HepG2 (cell line): ENCODE results near the gene RABEP2. TPM values are rescaled to one million over a fixed set of nuclear protein-coding genes. Genes with fewer than 3 reads are reported as not detected.

ENCODE experiments used
- ADNP ChIP-seq: sonication (generic); formaldehyde crosslinking; IDR thresholded peaks from 2 replicates; pipeline ENCODE4 v1.4.0; 2020; ENCODE audit warnings: missing genetic modification reagents
- ARID3A ChIP-seq: IDR thresholded peaks from 2 replicates; pipeline ENCODE4 v1.6.1; 2012; ENCODE audit warnings: low read depth, low read length, improper control_type of control experiment
- CCAR2 ChIP-seq: fragments of 200-400 bp; formaldehyde crosslinking; optimal IDR thresholded peaks from 2 replicates; pipeline ENCODE3; 2018; ENCODE audit warnings: low read depth, mild to moderate bottlenecking, low read length, moderate library complexity
- ELF3 ChIP-seq: IDR thresholded peaks from 2 replicates; pipeline ENCODE4 v1.6.1; 2016; ENCODE audit warnings: missing genetic modification reagents, missing compliant biosample characterization
- FOXK2 ChIP-seq: fragments of 450-650 bp; IDR thresholded peaks from 2 replicates; pipeline ENCODE4 v1.6.1; 2016
- FUBP1 ChIP-seq: sonication (generic); formaldehyde crosslinking; IDR thresholded peaks from 2 replicates; pipeline ENCODE4 v1.5.1; 2020; ENCODE audit warnings: missing genetic modification reagents, mild to moderate bottlenecking, borderline replicate concordance
- GATAD2A ChIP-seq: IDR thresholded peaks from 2 replicates; pipeline ENCODE4 v1.6.1; 2016
- MAX ChIP-seq: IDR thresholded peaks from 2 replicates; pipeline ENCODE4 v1.6.1; 2012; ENCODE audit warnings: inconsistent platforms
- MLLT10 ChIP-seq: sonication (generic); formaldehyde crosslinking; IDR thresholded peaks from 2 replicates; pipeline ENCODE4 v1.4.0; 2020; ENCODE audit warnings: missing genetic modification reagents
- NCOA5 ChIP-seq: sonication (generic); formaldehyde crosslinking; IDR thresholded peaks from 2 replicates; pipeline ENCODE4 v1.4.0; 2020; ENCODE audit warnings: missing genetic modification reagents
- REL ChIP-seq: sonication (generic); formaldehyde crosslinking; conservative IDR thresholded peaks from 2 replicates; pipeline ENCODE4 v1.8.0; 2022; ENCODE audit warnings: mild to moderate bottlenecking, missing genetic modification reagents, moderate library complexity
- SIN3A ChIP-seq: IDR thresholded peaks from 2 replicates; pipeline ENCODE4 v1.6.1; 2011; ENCODE audit warnings: low read depth, mild to moderate bottlenecking, control low read depth, low read length, borderline replicate concordance
- SIX4 ChIP-seq: sonication (generic); formaldehyde crosslinking; IDR thresholded peaks from 2 replicates; pipeline ENCODE4 v1.4.0; 2020; ENCODE audit warnings: missing genetic modification reagents
- TEF ChIP-seq: sonication (generic); formaldehyde crosslinking; IDR thresholded peaks from 2 replicates; pipeline ENCODE4 v1.5.0; 2020; ENCODE audit warnings: missing genetic modification reagents
- THYN1 ChIP-seq: sonication (generic); formaldehyde crosslinking; IDR thresholded peaks from 2 replicates; pipeline ENCODE4 v1.8.1; 2023; ENCODE audit warnings: low read depth, mild to moderate bottlenecking, moderate library complexity, missing genetic modification reagents, borderline replicate concordance
- USF2 ChIP-seq, 2 experiments: sonication (generic) in 1 of 2; formaldehyde crosslinking in 1 of 2; IDR thresholded peaks; 2 replicates each; pipeline versions ENCODE4 v1.5.1 to v1.6.1; 2011 to 2020; ENCODE audit warnings: borderline replicate concordance in 1 of 2, low read depth in 1 of 2, low read length in 1 of 2, mild to moderate bottlenecking in 1 of 2, missing genetic modification reagents in 1 of 2, moderate library complexity in 1 of 2
- ZFP36L1 ChIP-seq: sonication (generic); formaldehyde crosslinking; IDR thresholded peaks from 2 replicates; pipeline ENCODE4 v1.8.0; 2022; ENCODE audit warnings: mild to moderate bottlenecking, missing genetic modification reagents, moderate library complexity
- ZNF251 ChIP-seq: sonication (generic); formaldehyde crosslinking; IDR thresholded peaks from 2 replicates; pipeline ENCODE4 v1.9.0; 2021; ENCODE audit warnings: mild to moderate bottlenecking, missing genetic modification reagents
- ZNF30 ChIP-seq: sonication (generic); formaldehyde crosslinking; IDR thresholded peaks from 2 replicates; pipeline ENCODE4 v1.5.0; 2020; ENCODE audit warnings: mild to moderate bottlenecking, missing genetic modification reagents
- ZNF333 ChIP-seq: sonication (generic); formaldehyde crosslinking; IDR thresholded peaks from 2 replicates; pipeline ENCODE4 v1.4.0; 2020; ENCODE audit warnings: mild to moderate bottlenecking, missing genetic modification reagents, borderline replicate concordance
- ZNF337 ChIP-seq: sonication (generic); formaldehyde crosslinking; IDR thresholded peaks from 2 replicates; pipeline ENCODE4 v1.5.1; 2020; ENCODE audit warnings: missing genetic modification reagents, low read depth, mild to moderate bottlenecking, borderline replicate concordance
- ZNF605 ChIP-seq: sonication (generic); formaldehyde crosslinking; IDR thresholded peaks from 2 replicates; pipeline ENCODE4 v1.8.0; 2022; ENCODE audit warnings: mild to moderate bottlenecking, missing genetic modification reagents
- ZNF644 ChIP-seq: IDR thresholded peaks from 2 replicates; pipeline ENCODE4 v1.6.1; 2016; ENCODE audit warnings: low read depth
- polyA plus RNA-seq, 8 experiments: library from polyadenylated mRNA; depleted of rRNA in 3 of 8; stranded (reverse) in 7 of 8; unstranded in 1 of 8; fragments of >200 nt; fragmentation: Illumina TruSeq in 4 of 8; extraction: Trizol in 4 of 8; gene quantifications; 2 replicates each; pipeline versions ENCODE4 v1.2.1 to v1.2.3, GENCODE V29; 2011 to 2016; ENCODE audit warnings: low read depth in 4 of 8, missing spikeins in 1 of 8, mixed read lengths in 1 of 8; ENCODE audit not compliant: insufficient read depth in 1 of 8
- total RNA-seq, 5 experiments: library from RNA; depleted of rRNA; stranded (reverse); fragments of >200 nt; fragmentation: Illumina TruSeq; extraction: Trizol; gene quantifications; 2 replicates each; pipeline ENCODE4 v1.2.3, GENCODE V29; 2016; ENCODE audit warnings: low read depth in 1 of 5

The RABEP2 gene
- total and polyA plus RNA-seq, 2 of the 13 experiments (the other 11 are each of a cell fraction or from before 2014, with no cell fraction given), result 10.8 to 18.4 TPM

GRCh38 chr16:28935924-28936783 is 11.1 kb upstream of the RABEP2 start (continued):
- TF ChIP-seq ELF3 (CRISPR knock-in tag), result peak; percentile 61
- TF ChIP-seq ZNF251 (CRISPR knock-in tag), result no peak
- no peak for TF ChIP-seq MLLT10
- TF ChIP-seq CCAR2, result no peak
- no peak for TF ChIP-seq SIX4
- peak; percentile 69; the same call in 1 of the 2 replicates for TF ChIP-seq MAX
- no peak for TF ChIP-seq TEF (CRISPR knock-in tag)
- TF ChIP-seq ZNF333 (CRISPR knock-in tag), result no peak
- TF ChIP-seq ZNF30, result peak; percentile 59; the same call in 1 of the 2 replicates
- TF ChIP-seq REL (CRISPR knock-in tag), result no peak
- TF ChIP-seq ARID3A, result no peak
- no peak for TF ChIP-seq USF2 (IDR thresholded peaks at IDR 0.05; ENCODE audit: low read depth, low read length)
- TF ChIP-seq USF2 (CRISPR knock-in tag; IDR thresholded peaks at IDR 0.05; ENCODE audit: borderline replicate concordance), result no peak
- TF ChIP-seq FOXK2, result no peak
- no peak for TF ChIP-seq ZNF337 (CRISPR knock-in tag)
- TF ChIP-seq GATAD2A, result no peak
- no peak for TF ChIP-seq FUBP1 (CRISPR knock-in tag)
- no peak for TF ChIP-seq THYN1
- TF ChIP-seq NCOA5 (CRISPR knock-in tag), result no peak
- no peak for TF ChIP-seq ZNF605
- TF ChIP-seq ZNF644, result no peak
- TF ChIP-seq ADNP (CRISPR knock-in tag), result no peak
- TF ChIP-seq ZFP36L1 (CRISPR knock-in tag), result peak; percentile 75; the same call in 1 of the 2 replicates
- TF ChIP-seq SIN3A, result peak; percentile 53; the same call in 1 of the 2 replicates
